HepG2 (cell line): ENCODE data around the gene PPM1H. TPM values are rescaled to one million over a fixed set of nuclear protein-coding genes. Genes with fewer than 3 reads are reported as not detected.

Source experiments
- ATAC-seq: fragments of 200-7000 bp; cut with Tn5 transposase; 3 replicates; pipeline ENCODE4 v1.9.1; 2020; ENCODE audit warnings: mild to moderate bottlenecking, moderate library complexity
- BruUV-seq: library from RNA; stranded (reverse); fragments of 400-500 nt; replicated peaks from 2 replicates; lab custom pipeline; 2021; lab: Mats Ljungman, UMichigan
- CTCF ChIA-PET: fragments of 300-600 bp; formaldehyde crosslinking; extraction: SDS; loops from one replicate; lab custom pipeline; 2021; ENCODE audit warnings: low total read pairs, inconsistent platforms, low intra/inter-chr PET ratio; lab: Yijun Ruan, JAX
- POLR2A ChIA-PET: fragments of 350-600 bp; sonication (Branson Sonifier 250); formaldehyde crosslinking; loops from one replicate; lab custom pipeline; 2020; ENCODE audit warnings: antibody characterized with exemption, inconsistent platforms; lab: Yijun Ruan, JAX
- DNase-seq: peaks from one replicate; pipeline ENCODE4 v3.0.0-alpha.2; 2015; ENCODE audit warnings: low spot score
- FAIRE-seq: peaks from 3 replicates; lab custom pipeline; 2011; peaks lifted over from hg19 to GRCh38; lab: Jason Lieb, UNC
- H2AFZ ChIP-seq: one replicate; pipeline ENCODE4 v1.6.1; 2011; ENCODE audit warnings: low read length, inconsistent platforms
- H3K27ac ChIP-seq: fragments of 300-600 bp; 3 replicates; pipeline ENCODE4 v1.8.0; 2011; ENCODE audit warnings: mixed run types, mild to moderate bottlenecking, mixed read lengths, low read length, inconsistent platforms; ENCODE audit not compliant: insufficient read depth; ENCODE audit errors: extremely low read length
- H3K27me3 ChIP-seq, 2 experiments: fragments of 200-600 bp in 1 of 2; 2 replicates in 1 of 2; 3 replicates in 1 of 2; pipeline versions ENCODE4 v1.6.0 to v1.8.0; 2011; ENCODE audit warnings: low read length in 2 of 2, mild to moderate bottlenecking in 2 of 2, moderate library complexity in 2 of 2, inconsistent platforms in 1 of 2; ENCODE audit not compliant: insufficient read depth in 2 of 2, control insufficient read depth in 1 of 2
- H3K36me3 ChIP-seq, 2 experiments: fragments of 200-600 bp in 1 of 2; replicated peaks in 1 of 2; 2 replicates in 1 of 2; 3 replicates in 1 of 2; pipeline versions ENCODE4 v1.5.1 to v1.8.0; 2011; ENCODE audit warnings: low read length in 2 of 2, inconsistent platforms in 1 of 2; ENCODE audit not compliant: insufficient read depth in 2 of 2, control insufficient read depth in 1 of 2
- H3K4me1 ChIP-seq: 2 replicates; pipeline ENCODE4 v1.5.1; 2012; ENCODE audit warnings: low read length, inconsistent platforms; ENCODE audit not compliant: insufficient read depth
- H3K4me2 ChIP-seq: 2 replicates; pipeline ENCODE4 v1.6.0; 2011; ENCODE audit warnings: low read depth, low read length, inconsistent platforms
- H3K4me3 ChIP-seq, 3 experiments: fragments of 200-600 bp in 1 of 3; sonication (generic), shearing (Covaris generic) in 1 of 3; replicated peaks in 1 of 3; 2 replicates each; pipeline ENCODE4 v1.5.1; 2011 to 2016; ENCODE audit warnings: low read length in 3 of 3, inconsistent platforms in 2 of 3, low read depth in 2 of 3, mild to moderate bottlenecking in 2 of 3, control low read depth in 1 of 3, mixed read lengths in 1 of 3; ENCODE audit not compliant: insufficient read depth in 1 of 3
- H3K79me2 ChIP-seq: one replicate; pipeline ENCODE4 v1.6.1; 2011; ENCODE audit warnings: low read length, inconsistent platforms; ENCODE audit not compliant: insufficient read depth
- H3K9ac ChIP-seq: 2 replicates; pipeline ENCODE4 v1.6.0; 2011; ENCODE audit warnings: mild to moderate bottlenecking, low read depth, low read length, inconsistent platforms; ENCODE audit not compliant: insufficient read depth
- H3K9me3 ChIP-seq: 2 replicates; pipeline ENCODE4 v1.5.1; 2012; ENCODE audit warnings: mild to moderate bottlenecking, low read length
- H4K20me1 ChIP-seq: 2 replicates; pipeline ENCODE4 v1.6.0; 2011; ENCODE audit warnings: inconsistent platforms, mild to moderate bottlenecking, low read length, moderate library complexity; ENCODE audit not compliant: insufficient read depth
- GTF3A ChIP-seq: sonication (generic); formaldehyde crosslinking; conservative IDR thresholded peaks from 2 replicates; pipeline ENCODE4 v1.4.0; 2020; ENCODE audit warnings: mild to moderate bottlenecking, missing genetic modification reagents
- KIAA2018 ChIP-seq: sonication (generic); formaldehyde crosslinking; IDR thresholded peaks from 2 replicates; pipeline ENCODE4 v1.5.0; 2020; ENCODE audit warnings: mild to moderate bottlenecking, missing genetic modification reagents, borderline replicate concordance
- MIER3 ChIP-seq: IDR thresholded peaks from 2 replicates; pipeline ENCODE4 v1.6.1; 2016; ENCODE audit warnings: missing compliant biosample characterization, borderline replicate concordance
- MNT ChIP-seq: fragments of 450-650 bp; IDR thresholded peaks from 2 replicates; pipeline ENCODE4 v1.6.1; 2016
- SNRNP70 ChIP-seq: fragments of 200-400 bp; formaldehyde crosslinking; IDR thresholded peaks from 2 replicates; pipeline ENCODE4 v1.6.1; 2017; ENCODE audit warnings: mild to moderate bottlenecking, low read depth, low read length, moderate library complexity
- SRSF4 ChIP-seq: fragments of 200-400 bp; formaldehyde crosslinking; IDR thresholded peaks from one replicate; pipeline ENCODE4 v1.6.1; 2018; ENCODE audit warnings: mild to moderate bottlenecking, low read depth, low read length, moderate library complexity; ENCODE audit not compliant: poor library complexity, severe bottlenecking
- ZBTB44 ChIP-seq: sonication (generic); formaldehyde crosslinking; IDR thresholded peaks from 2 replicates; pipeline ENCODE4 v1.4.0; 2020; ENCODE audit warnings: missing genetic modification reagents
- ZNF276 ChIP-seq: sonication (generic); formaldehyde crosslinking; IDR thresholded peaks from 2 replicates; pipeline ENCODE4 v1.4.0; 2020; ENCODE audit warnings: mild to moderate bottlenecking, low read depth, missing genetic modification reagents
- ZNF30 ChIP-seq: sonication (generic); formaldehyde crosslinking; IDR thresholded peaks from 2 replicates; pipeline ENCODE4 v1.5.0; 2020; ENCODE audit warnings: mild to moderate bottlenecking, missing genetic modification reagents
- ZNF577 ChIP-seq: sonication (generic); formaldehyde crosslinking; IDR thresholded peaks from 2 replicates; pipeline ENCODE4 v1.4.0; 2020; ENCODE audit warnings: mild to moderate bottlenecking, low read depth, missing genetic modification reagents, borderline replicate concordance
- ZNF883 ChIP-seq: sonication (generic); formaldehyde crosslinking; IDR thresholded peaks from 2 replicates; pipeline ENCODE4 v1.5.1; 2020; ENCODE audit warnings: mild to moderate bottlenecking, missing genetic modification reagents; ENCODE audit errors: not compliant biosample characterization
- WGBS: methylation state at CpG from one replicate; pipeline ENCODE4 v1.1.6; 2017; ENCODE audit warnings: low lambda C conversion rate; 5-methylcytosine and 5-hydroxymethylcytosine counted together
- in situ Hi-C: cut with HindIII; loops from 2 replicates; pipeline ENCODE4 v1.10.0; 2017; ENCODE audit warnings: low pct_unique_long_range_greater_than_20kb; ENCODE audit not compliant: extremely low pct_ligation_motif_present
- intact Hi-C: fragments of 100-400 bp; cut with micrococcal nuclease; formaldehyde crosslinking; loops from one replicate; pipeline ENCODE4 v1.10.0; 2022; ENCODE audit not compliant: unreplicated experiment
- polyA plus RNA-seq, 8 experiments: library from polyadenylated mRNA; depleted of rRNA in 3 of 8; stranded (reverse) in 7 of 8; unstranded in 1 of 8; fragments of >200 nt; fragmentation: Illumina TruSeq in 4 of 8; extraction: Trizol in 4 of 8; gene quantifications; 2 replicates each; pipeline versions ENCODE4 v1.2.1 to v1.2.3, GENCODE V29; 2011 to 2016; ENCODE audit warnings: low read depth in 4 of 8, missing spikeins in 1 of 8, mixed read lengths in 1 of 8; ENCODE audit not compliant: insufficient read depth in 1 of 8
- total RNA-seq, 5 experiments: library from RNA; depleted of rRNA; stranded (reverse); fragments of >200 nt; fragmentation: Illumina TruSeq; extraction: Trizol; gene quantifications; 2 replicates each; pipeline ENCODE4 v1.2.3, GENCODE V29; 2016; ENCODE audit warnings: low read depth in 1 of 5

The PPM1H gene
- total and polyA plus RNA-seq, 2 of the 13 experiments (the other 11 are each of a cell fraction or from before 2014, with no cell fraction given) = 29.1 to 38.1 TPM

- 95% methylated on average over 2 of the region's 2 CpGs for WGBS
- TF ChIP-seq ZNF276 (CRISPR knock-in tag) (no peak), ZNF30 (CRISPR knock-in tag) (no peak), MNT (no peak), KIAA2018 (no peak), ZNF577 (CRISPR knock-in tag) (no peak), ZBTB44 (CRISPR knock-in tag) (no peak), GTF3A (CRISPR knock-in tag) (no peak), SNRNP70 (no peak), MIER3 (no peak), ZNF883 (CRISPR knock-in tag) (no peak), SRSF4 (no peak)
These were observed 283.8 kb downstream of the PPM1H start for GRCh38 chr12:62651138-62651537.

More at GRCh38 chr12:62651138-62651537, 283.8 kb downstream of the PPM1H start:
- FAIRE-seq = no peak
- intact Hi-C loops (no loop called here), in situ Hi-C loops (no loop called here)
- ATAC-seq = no peak
- Histone ChIP-seq H3K27me3 (no peaks in the 10 kb centered on the region), H4K20me1 (no peaks in the 10 kb centered on the region), H3K4me3 (no peak overlapping the region), H2AFZ (no peak overlapping the region), H3K27ac (no peak overlapping the region), H3K9ac (no peak overlapping the region), H3K4me1 (no peaks in the 10 kb centered on the region), H3K9me3 (no peaks in the 10 kb centered on the region), H3K36me3 (peaks cover 18 to 53% of the 10 kb centered on the region in 2 experiments), H3K79me2 (no peaks in the 10 kb centered on the region), H3K4me2 (no peak overlapping the region)
- BruUV-seq = no TSS peak
- ChIA-PET CTCF (no interaction called here), POLR2A (no interaction called here)
- DNase-seq = no peak
